Activated T-cell treated with anti-CD3 and anti-CD28 coated beads, Interleukin-2, amount 50 U/mL, for 72 hours (primary cell): ENCODE data around the gene OR4M1. TPM values are rescaled to one million over a fixed set of nuclear protein-coding genes. Genes with fewer than 3 reads are reported as not detected.
"Not testable (repeated sequence)": the region's sequence is repeated elsewhere in the genome, so short reads cannot be mapped to it uniquely, and the experiment has no call there.

Source experiments
- ATAC-seq, 2 donors: fragments of 150-1000 bp; cut with Tn5 transposase; replicated peaks in 1 of 2; 2 replicates each; pipeline ENCODE4 v1.10.0; 2021; ENCODE audit warnings: moderate library complexity in 2 of 2, mild to moderate bottlenecking in 1 of 2
- DNase-seq, 2 donors: peaks; one replicate each; pipeline ENCODE4 v3.0.0; 2021 to 2022; ENCODE audit warnings: mixed read lengths in 1 of 2
- H3K27ac Mint-ChIP-seq: one replicate; pipeline ENCODE4 v1.8.0; 2022; ENCODE audit warnings: mild to moderate bottlenecking, moderate library complexity, mixed read lengths
- H3K27me3 Mint-ChIP-seq: one replicate; pipeline ENCODE4 v1.8.0; 2022; ENCODE audit warnings: low read depth, mixed read lengths
- H3K36me3 Mint-ChIP-seq, 2 donors: one replicate each; pipeline ENCODE4 v1.8.0; 2022; ENCODE audit warnings: mixed read lengths in 2 of 2, mild to moderate bottlenecking in 1 of 2; ENCODE audit not compliant: insufficient read depth in 2 of 2
- H3K4me1 Mint-ChIP-seq: one replicate; pipeline ENCODE4 v1.8.0; 2022; ENCODE audit warnings: low read depth, mixed read lengths
- H3K4me3 Mint-ChIP-seq, 2 donors: one replicate each; pipeline ENCODE4 v1.8.0; 2022; ENCODE audit warnings: mild to moderate bottlenecking in 2 of 2, mixed read lengths in 2 of 2, moderate library complexity in 2 of 2
- H3K9me3 Mint-ChIP-seq, 2 donors: one replicate each; pipeline ENCODE4 v1.8.0; 2022; ENCODE audit warnings: mixed read lengths in 2 of 2
- total RNA-seq, 2 donors: library from RNA; stranded (reverse); gene quantifications; one replicate each; pipeline ENCODE4 v1.2.3, GENCODE V29; 2022

The OR4M1 gene
- total RNA-seq, 2 donors from 2014 or later, result not detected

DNA sequence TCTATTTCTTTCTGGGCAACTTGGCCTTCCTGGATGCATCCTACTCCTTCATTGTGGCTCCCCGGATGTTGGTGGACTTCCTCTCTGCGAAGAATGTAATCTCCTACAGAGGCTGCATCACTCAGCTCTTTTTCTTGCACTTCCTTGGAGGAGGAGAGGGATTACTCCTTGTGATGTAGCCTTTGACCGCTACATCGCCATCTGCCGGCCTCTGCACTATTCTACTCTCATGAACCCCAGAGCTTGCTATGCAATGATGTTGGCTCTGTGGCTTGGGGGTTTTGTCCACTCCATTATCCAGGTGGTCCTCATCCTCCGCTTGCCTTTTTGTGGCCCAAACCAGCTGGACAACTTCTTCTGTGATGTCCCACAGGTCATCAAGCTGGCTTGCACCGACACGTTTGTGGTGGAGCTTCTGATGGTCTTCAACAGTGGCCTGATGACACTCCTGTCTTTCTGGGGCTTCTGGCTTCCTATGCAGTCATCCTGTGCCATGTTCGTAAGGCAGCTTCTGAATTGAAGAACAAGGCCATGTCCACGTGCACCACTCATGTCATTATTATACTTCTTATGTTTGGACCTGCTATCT, 23.3 kb downstream of the OR4M1 start:
- not testable (repeated sequence) for DNase-seq, H3K4me1 Mint-ChIP-seq, H3K9me3 Mint-ChIP-seq, H3K27ac Mint-ChIP-seq, H3K4me3 Mint-ChIP-seq, ATAC-seq, H3K27me3 Mint-ChIP-seq, H3K36me3 Mint-ChIP-seq

- no peak overlapping the region for H3K4me3 Mint-ChIP-seq
- DNase-seq (no peak), ATAC-seq (no peak)
- H3K9me3 Mint-ChIP-seq, result peaks cover 0 to 1% of the 10 kb centered on the region in 2 donors
- H3K27ac Mint-ChIP-seq, result no peak overlapping the region
- no peaks in the 10 kb centered on the region for H3K4me1 Mint-ChIP-seq
- H3K36me3 Mint-ChIP-seq, result no peaks in the 10 kb centered on the region
- H3K27me3 Mint-ChIP-seq, result no peaks in the 10 kb centered on the region
These were observed 26.6 kb downstream of the OR4M1 start for GRCh38 chr14:19799880-19800279.

- no peaks in the 10 kb centered on the region for H3K27me3 Mint-ChIP-seq
- no peak for ATAC-seq
- no peak for DNase-seq
- peaks cover 0 to 1% of the 10 kb centered on the region in 2 donors for H3K9me3 Mint-ChIP-seq
- H3K4me1 Mint-ChIP-seq, result no peaks in the 10 kb centered on the region
- H3K4me3 Mint-ChIP-seq, result no peak overlapping the region
- H3K27ac Mint-ChIP-seq, result no peak overlapping the region
- H3K36me3 Mint-ChIP-seq, result no peaks in the 10 kb centered on the region
These were observed 27.2 kb downstream of the OR4M1 start for GRCh38 chr14:19800282-19801117.

DNA sequence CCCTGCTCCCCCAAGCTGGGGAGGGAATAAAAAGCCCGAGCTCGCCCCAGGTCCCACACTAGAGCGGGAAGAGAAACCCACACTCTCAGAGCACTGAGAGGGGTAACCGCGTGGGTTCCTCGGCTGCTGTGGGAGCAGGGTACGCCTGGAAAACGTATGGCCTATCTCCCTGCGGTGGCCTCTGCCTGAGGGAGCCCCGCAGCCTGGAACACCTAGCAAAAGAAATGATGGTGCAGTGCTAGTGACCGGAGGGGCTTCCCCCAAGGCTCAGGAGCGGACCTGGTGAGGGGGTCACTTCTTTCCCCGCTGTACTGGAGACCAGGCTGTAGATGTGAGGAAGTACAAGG, 27.8 kb downstream of the OR4M1 start:
- Mint-ChIP-seq H3K27ac (no peak overlapping the region), H3K9me3 (peaks cover 0 to 1% of the 10 kb centered on the region in 2 donors), H3K36me3 (no peaks in the 10 kb centered on the region), H3K27me3 (no peaks in the 10 kb centered on the region), H3K4me1 (no peaks in the 10 kb centered on the region), H3K4me3 (no peak overlapping the region)
- DNase-seq, result no peak
- ATAC-seq, result peak in 1 of 2 donors; percentile 43

DNA sequence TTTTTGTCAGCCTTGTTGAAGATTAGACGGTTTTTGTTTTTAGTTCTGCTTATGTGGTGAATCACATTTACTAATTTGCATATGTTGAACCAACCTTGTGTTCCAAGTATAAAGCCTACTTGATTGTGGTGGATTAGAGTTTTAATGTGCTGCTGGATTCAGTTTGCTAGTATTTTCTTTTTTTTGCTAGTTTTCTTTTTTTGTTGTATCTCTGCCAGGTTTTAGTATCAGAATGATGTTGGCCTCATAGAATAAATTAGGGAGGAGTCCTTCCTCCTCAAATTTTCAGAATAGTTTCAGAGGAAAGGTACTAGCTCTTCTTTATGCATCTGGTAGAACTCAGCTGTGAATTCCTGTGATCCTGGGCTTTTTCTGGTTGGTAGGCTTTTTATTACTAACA, 30.2 kb downstream of the OR4M1 start, which contains the start of gene OR4N2:
Gene OR4N2, plus strand, starts transcription at position 301 of the 400 bp plus-strand sequence. CDS start 23,679 bp downstream, outside the sequence.
- ATAC-seq, H3K27ac Mint-ChIP-seq: not testable (repeated sequence)

GRCh38 chr14:19813171-19813920, 40.0 kb downstream of the OR4M1 start:
- H3K36me3 Mint-ChIP-seq, H3K4me1 Mint-ChIP-seq, H3K27ac Mint-ChIP-seq, ATAC-seq, DNase-seq, H3K9me3 Mint-ChIP-seq, H3K4me3 Mint-ChIP-seq, H3K27me3 Mint-ChIP-seq: not testable (repeated sequence)

More for the DNA sequence above, 30.2 kb downstream of the OR4M1 start, which contains the start of gene OR4N2:
- DNase-seq, H3K36me3 Mint-ChIP-seq, H3K9me3 Mint-ChIP-seq, H3K4me3 Mint-ChIP-seq, H3K27me3 Mint-ChIP-seq, H3K4me1 Mint-ChIP-seq: not testable (repeated sequence)

DNA sequence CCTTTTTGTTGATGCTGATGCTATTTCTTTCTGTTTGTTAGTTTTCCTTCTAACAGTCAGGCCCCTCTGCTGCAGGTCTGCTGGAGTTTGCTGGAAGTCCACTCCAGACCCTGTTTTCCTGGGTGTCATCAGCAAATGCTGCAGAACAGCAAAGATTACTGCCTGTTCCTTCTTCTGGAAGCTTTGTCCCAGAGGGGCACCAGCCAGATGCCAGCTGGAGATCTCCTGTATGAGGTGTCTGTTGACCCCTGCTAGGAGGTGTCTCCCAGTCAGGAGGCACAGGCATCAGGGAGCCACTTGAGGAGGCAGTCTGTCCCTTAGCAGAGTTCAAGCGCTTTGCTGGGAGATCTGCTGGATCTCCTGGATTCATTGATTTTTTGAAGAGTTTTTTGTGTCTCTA, 46.6 kb downstream of the OR4M1 start:
- not testable (repeated sequence) for DNase-seq, H3K27me3 Mint-ChIP-seq, H3K4me1 Mint-ChIP-seq, H3K36me3 Mint-ChIP-seq, H3K9me3 Mint-ChIP-seq, H3K27ac Mint-ChIP-seq, H3K4me3 Mint-ChIP-seq, ATAC-seq

GRCh38 chr14:19821016-19821415, 47.7 kb downstream of the OR4M1 start:
- ATAC-seq, DNase-seq, H3K27me3 Mint-ChIP-seq, H3K4me3 Mint-ChIP-seq, H3K4me1 Mint-ChIP-seq, H3K27ac Mint-ChIP-seq, H3K9me3 Mint-ChIP-seq, H3K36me3 Mint-ChIP-seq: not testable (repeated sequence)

DNA sequence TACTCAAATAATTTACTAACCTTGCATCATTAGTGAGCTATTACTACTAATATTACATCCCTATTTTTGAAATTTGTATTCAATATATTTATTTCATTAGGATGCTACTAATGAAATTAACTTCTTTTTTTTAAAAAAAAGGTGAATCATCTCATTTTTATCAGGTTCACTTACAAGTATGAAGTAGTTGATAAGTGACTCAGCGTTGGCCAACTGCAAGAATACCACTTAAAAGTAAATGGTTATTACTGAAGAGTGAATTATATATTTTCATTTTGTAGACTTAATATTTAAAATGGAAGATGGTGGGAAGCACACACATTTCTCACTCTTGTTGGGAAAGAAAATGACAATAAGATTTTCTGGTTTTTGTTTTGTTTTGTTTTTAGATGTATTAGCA, 49.9 kb downstream of the OR4M1 start:
- Mint-ChIP-seq H3K4me3 (no peak overlapping the region), H3K36me3 (peaks cover 0 to 3% of the 10 kb centered on the region in 2 donors), H3K27me3 (no peaks in the 10 kb centered on the region), H3K9me3 (peaks cover 7 to 9% of the 10 kb centered on the region in 2 donors), H3K4me1 (no peaks in the 10 kb centered on the region), H3K27ac (no peak overlapping the region)
- DNase-seq (no peak), ATAC-seq (no peak)

DNA sequence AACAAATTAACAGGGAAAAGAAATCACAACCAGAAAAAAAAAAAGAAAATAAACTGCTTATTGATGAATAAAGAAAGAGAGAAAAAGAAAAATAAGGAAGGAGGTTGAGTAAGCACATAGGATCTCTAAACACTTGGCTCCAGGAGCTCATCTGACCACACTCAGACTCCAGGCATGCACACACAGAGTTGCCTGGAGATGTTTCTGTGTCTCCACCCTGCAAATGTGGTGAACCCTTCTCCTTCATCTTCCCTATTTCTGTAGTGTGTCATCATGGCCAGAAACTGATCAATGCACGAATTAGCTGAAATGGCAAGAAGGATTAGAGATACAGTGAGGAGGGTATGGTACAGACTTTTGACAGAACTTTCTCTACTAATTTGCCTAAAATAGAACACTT, 50.5 kb downstream of the OR4M1 start:
- no peak for ATAC-seq
- no peak overlapping the region for H3K4me3 Mint-ChIP-seq
- DNase-seq, result no peak
- no peaks in the 10 kb centered on the region for H3K27me3 Mint-ChIP-seq
- H3K4me1 Mint-ChIP-seq, result no peaks in the 10 kb centered on the region
- peaks cover 6 to 9% of the 10 kb centered on the region in 2 donors for H3K9me3 Mint-ChIP-seq
- no peak overlapping the region for H3K27ac Mint-ChIP-seq
- peaks cover 0 to 3% of the 10 kb centered on the region in 2 donors for H3K36me3 Mint-ChIP-seq

DNA sequence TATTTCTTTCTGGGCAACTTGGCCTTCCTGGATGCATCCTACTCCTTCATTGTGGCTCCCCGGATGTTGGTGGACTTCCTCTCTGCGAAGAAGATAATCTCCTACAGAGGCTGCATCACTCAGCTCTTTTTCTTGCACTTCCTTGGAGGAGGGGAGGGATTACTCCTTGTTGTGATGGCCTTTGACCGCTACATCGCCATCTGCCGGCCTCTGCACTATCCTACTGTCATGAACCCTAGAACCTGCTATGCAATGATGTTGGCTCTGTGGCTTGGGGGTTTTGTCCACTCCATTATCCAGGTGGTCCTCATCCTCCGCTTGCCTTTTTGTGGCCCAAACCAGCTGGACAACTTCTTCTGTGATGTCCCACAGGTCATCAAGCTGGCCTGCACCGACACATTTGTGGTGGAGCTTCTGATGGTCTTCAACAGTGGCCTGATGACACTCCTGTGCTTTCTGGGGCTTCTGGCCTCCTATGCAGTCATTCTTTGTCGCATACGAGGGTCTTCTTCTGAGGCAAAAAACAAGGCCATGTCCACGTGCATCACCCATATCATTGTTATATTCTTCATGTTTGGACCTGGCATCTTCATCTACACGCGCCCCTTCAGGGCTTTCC, 54.4 kb downstream of the OR4M1 start:
- not testable (repeated sequence) for H3K27ac Mint-ChIP-seq, H3K4me1 Mint-ChIP-seq, H3K9me3 Mint-ChIP-seq, DNase-seq, ATAC-seq, H3K4me3 Mint-ChIP-seq, H3K36me3 Mint-ChIP-seq, H3K27me3 Mint-ChIP-seq

DNA sequence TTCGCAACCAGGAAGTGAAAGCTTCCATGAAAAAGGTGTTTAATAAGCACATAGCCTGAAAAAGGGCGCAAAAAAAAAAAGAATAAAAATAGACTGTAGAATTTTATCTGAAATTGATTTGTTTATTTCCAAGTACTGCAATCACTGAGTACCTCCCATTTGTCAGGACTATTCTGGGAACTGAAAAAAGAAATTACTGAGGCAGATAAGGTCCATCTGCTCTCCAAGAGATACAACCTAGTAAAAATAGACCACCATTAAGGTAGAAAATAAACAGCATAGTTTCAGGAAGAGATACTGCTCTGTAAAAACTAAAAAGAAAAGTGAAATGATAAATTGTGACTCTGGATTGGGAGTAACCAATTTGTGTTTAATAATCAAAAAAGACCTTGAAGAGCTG, 55.0 kb downstream of the OR4M1 start:
- Mint-ChIP-seq H3K27me3 (no peaks in the 10 kb centered on the region), H3K4me3 (no peak overlapping the region), H3K27ac (no peak overlapping the region), H3K9me3 (no peaks in the 10 kb centered on the region), H3K4me1 (no peaks in the 10 kb centered on the region), H3K36me3 (no peaks in the 10 kb centered on the region)
- DNase-seq, result no peak
- ATAC-seq, result no peak
